D721Med (cell line): ENCODE data around the gene TNS1.

Experiments used
- DNase-seq: peaks from one replicate; pipeline ENCODE4 v3.0.0; 2011; ENCODE audit warnings: low spot score; ENCODE audit not compliant: insufficient read length
- FAIRE-seq: peaks from 2 replicates; lab custom pipeline; 2011; peaks lifted over from hg19 to GRCh38; lab: Jason Lieb, UNC
- TF ChIP-seq, protein P1 (sequence below): IDR thresholded peaks from 2 replicates; pipeline ENCODE4 v1.5.1; 2012; ENCODE audit warnings: mild to moderate bottlenecking, control low read depth; ENCODE audit not compliant: insufficient read depth; ENCODE audit errors: missing control alignments

The TNS1 gene

DNA sequence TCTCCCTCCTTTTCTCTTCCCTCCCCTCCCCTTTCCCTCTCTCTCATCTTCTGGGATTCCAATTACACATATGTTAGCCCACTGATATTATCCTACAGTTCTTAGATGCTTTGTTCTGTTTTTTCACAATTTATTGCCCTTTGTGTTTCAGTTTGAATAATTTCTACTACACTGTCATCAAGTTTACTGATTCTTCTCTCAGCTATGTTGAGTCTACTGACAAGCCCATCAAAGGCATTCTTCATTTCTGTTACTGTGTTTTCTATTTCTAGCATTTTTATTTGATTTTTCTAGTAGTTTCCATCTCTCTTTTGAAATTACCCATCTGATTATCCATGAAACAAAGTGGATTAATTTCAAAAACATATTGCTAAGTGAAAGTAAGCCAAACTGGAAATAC, 219.6 kb downstream of the TNS1 start:
- DNase-seq = no peak
- FAIRE-seq = no peak
- TF ChIP-seq, protein P1, sequence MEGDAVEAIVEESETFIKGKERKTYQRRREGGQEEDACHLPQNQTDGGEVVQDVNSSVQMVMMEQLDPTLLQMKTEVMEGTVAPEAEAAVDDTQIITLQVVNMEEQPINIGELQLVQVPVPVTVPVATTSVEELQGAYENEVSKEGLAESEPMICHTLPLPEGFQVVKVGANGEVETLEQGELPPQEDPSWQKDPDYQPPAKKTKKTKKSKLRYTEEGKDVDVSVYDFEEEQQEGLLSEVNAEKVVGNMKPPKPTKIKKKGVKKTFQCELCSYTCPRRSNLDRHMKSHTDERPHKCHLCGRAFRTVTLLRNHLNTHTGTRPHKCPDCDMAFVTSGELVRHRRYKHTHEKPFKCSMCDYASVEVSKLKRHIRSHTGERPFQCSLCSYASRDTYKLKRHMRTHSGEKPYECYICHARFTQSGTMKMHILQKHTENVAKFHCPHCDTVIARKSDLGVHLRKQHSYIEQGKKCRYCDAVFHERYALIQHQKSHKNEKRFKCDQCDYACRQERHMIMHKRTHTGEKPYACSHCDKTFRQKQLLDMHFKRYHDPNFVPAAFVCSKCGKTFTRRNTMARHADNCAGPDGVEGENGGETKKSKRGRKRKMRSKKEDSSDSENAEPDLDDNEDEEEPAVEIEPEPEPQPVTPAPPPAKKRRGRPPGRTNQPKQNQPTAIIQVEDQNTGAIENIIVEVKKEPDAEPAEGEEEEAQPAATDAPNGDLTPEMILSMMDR = no peak

DNA sequence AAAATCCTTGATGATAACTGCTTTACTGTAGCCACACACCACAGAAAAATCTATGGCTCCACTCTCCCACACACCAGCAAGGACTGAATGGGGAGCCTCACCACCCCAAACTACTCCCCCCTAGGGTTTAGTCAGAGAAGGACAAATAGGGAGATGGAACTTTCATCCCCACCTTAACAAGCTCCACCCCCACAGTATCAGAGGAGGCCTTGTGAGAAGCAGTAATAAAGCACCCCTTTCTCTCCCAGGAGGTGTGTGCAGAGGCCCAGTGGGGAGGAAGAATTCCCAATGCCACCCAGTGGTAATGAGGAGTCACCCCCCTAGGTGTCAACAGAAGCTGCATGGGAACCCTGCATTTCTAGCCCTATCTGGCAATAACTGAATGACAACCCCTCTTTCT, 224.9 kb downstream of the TNS1 start:
- TF ChIP-seq, protein P1 = no peak
- FAIRE-seq = no peak
- DNase-seq = no peak

DNA sequence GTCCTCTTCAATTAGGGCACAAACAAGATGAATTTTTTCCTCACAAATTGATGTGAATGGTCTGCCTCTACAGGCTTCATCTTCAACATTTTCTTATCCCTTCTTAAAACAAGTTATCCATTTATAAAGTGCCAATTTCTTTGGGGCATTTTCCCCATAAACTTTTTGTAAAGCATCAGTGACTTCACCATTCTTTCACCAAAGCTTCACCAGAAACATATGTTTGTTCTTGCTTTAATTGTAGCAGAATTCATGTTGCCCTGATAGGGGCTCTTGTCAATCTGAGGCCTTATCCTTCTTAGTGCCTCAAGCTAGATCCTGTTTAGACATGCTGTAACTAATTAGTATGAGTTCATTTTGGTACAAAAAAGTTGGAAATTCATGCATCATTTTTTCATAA, 226.2 kb downstream of the TNS1 start:
- DNase-seq = no peak
- FAIRE-seq = no peak
- TF ChIP-seq, protein P1 = no peak

DNA sequence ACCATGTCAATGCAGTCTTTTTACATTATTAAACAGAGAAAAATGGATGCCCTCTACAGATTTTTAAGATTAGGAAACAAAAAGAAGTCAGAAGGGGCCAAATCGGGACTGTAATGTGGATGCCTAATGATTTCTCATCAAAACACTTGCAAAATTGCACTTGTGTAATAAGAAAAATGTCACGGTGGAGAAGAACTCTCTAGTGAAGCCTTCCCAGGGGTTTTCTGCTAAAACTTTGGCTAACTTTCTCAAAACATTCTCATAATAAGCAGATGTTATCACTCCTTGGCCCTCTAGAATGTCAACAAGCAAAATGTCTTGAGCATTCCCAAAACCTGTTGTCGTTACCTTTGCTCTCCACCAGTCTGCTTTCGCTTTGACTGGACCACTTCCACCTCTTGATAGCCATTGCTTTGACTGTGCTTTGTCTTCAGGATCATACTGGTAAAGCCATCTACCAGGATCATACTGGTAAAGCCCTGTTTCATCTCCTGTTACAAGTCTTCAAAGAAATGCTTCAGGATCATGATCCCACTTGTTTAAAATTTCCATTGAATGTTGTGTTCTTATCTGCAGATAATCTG, 226.8 kb downstream of the TNS1 start:
- no peak for FAIRE-seq
- TF ChIP-seq, protein P1 = no peak
- no peak for DNase-seq

DNA sequence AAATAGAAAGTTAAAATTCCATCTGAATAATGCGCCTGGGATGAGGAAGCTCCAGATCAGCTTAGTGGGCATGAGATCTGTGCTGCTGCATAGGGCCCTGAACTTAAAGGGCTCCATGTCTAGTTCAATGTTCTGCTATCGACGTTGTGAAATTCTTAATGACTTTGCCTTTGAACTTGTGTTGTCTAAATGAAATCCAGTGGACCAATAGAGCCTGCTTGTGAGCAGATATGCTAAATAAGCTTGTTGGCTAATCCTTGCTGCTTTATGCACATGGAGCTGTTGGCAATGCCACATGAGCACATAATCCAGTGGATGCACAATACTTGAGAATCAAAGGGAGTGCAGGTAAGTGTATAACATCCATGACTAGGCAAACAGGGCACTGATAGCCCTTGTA, 228.6 kb downstream of the TNS1 start:
- no peak for FAIRE-seq
- TF ChIP-seq, protein P1 = no peak
- DNase-seq = no peak

DNA sequence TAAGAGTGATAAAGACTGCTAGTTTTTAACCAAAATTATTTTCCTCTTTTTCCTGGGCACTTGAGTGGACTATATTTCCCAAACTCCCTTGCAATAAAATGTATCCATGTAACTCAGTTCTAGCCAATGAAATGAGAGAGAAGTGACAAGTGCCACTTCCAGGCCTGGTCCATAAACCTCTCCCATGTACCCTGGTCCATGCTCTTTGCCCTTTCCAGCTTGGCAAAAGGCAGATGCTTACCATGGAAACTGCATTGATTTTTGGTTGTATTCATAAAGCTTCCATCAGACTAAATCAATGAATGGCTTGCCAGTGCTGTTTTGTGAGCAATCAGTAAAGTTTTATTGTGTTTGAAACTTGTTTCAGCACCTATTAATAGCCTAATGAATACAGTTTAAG, 229.3 kb downstream of the TNS1 start:
- FAIRE-seq = no peak
- TF ChIP-seq, protein P1 = no peak
- no peak for DNase-seq

DNA sequence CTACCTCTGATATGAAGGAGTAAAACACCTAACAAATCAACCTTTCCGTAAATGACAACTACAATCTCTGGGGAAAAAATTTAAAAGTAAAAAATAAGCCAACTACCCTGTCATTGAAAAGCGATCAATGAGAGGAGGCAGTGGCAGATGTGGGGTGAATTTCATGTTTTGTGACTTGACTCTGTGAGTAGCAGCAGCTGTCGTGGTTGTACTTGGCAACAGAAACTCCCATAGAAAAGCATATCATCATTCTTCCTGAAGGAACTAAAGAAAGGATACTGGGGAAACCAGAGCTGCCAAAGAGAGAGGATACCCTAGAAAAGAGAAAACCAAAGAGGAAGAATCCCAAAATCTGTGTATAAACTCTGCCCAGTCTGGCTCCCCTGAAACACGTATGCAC, 236.4 kb downstream of the TNS1 start:
- DNase-seq (no peak), FAIRE-seq (no peak)
- TF ChIP-seq, protein P1 = no peak
